Measurements from ENCODE around the gene LMNTD2. TPM values are rescaled to one million over a fixed set of nuclear protein-coding genes. Genes with fewer than 3 reads are reported as not detected.
A peak's percentile ranks its signal among the peaks of the same experiment; 100 is the strongest.

Gene LMNTD2
- total and polyA plus RNA-seq, 2 of the 13 experiments (the other 11 are each of a cell fraction or from before 2014, with no cell fraction given) = 1.1 to 3.1 TPM

GRCh38 chr11:539971-540481 lies 20.5 kb downstream of the LMNTD2 start (continued):
- TF ChIP-seq, protein P1, sequence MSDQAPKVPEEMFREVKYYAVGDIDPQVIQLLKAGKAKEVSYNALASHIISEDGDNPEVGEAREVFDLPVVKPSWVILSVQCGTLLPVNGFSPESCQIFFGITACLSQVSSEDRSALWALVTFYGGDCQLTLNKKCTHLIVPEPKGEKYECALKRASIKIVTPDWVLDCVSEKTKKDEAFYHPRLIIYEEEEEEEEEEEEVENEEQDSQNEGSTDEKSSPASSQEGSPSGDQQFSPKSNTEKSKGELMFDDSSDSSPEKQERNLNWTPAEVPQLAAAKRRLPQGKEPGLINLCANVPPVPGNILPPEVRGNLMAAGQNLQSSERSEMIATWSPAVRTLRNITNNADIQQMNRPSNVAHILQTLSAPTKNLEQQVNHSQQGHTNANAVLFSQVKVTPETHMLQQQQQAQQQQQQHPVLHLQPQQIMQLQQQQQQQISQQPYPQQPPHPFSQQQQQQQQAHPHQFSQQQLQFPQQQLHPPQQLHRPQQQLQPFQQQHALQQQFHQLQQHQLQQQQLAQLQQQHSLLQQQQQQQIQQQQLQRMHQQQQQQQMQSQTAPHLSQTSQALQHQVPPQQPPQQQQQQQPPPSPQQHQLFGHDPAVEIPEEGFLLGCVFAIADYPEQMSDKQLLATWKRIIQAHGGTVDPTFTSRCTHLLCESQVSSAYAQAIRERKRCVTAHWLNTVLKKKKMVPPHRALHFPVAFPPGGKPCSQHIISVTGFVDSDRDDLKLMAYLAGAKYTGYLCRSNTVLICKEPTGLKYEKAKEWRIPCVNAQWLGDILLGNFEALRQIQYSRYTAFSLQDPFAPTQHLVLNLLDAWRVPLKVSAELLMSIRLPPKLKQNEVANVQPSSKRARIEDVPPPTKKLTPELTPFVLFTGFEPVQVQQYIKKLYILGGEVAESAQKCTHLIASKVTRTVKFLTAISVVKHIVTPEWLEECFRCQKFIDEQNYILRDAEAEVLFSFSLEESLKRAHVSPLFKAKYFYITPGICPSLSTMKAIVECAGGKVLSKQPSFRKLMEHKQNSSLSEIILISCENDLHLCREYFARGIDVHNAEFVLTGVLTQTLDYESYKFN (CRISPR knock-in tag; conservative IDR thresholded peaks at IDR 0.05) = no peak
- TF ChIP-seq EED (CRISPR knock-in tag; IDR thresholded peaks at IDR 0.05) = no peak
- TF ChIP-seq ZSCAN29 (CRISPR knock-in tag; conservative IDR thresholded peaks at IDR 0.05) = no peak
- no peak for TF ChIP-seq EHMT2 (IDR thresholded peaks at IDR 0.05; ENCODE audit: borderline replicate concordance, low read depth, low read length)
- TF ChIP-seq KDM2A (CRISPR knock-in tag; IDR thresholded peaks at IDR 0.05; ENCODE audit: borderline replicate concordance, low read depth) = 0 out of 2 replicates have a peak, but pooled peaks have one; percentile 34
- peak; percentile 29 for TF ChIP-seq AGO2 (optimal IDR thresholded peaks at IDR 0.05; ENCODE audit: low read depth, low read length)
- TF ChIP-seq KLF6 (CRISPR knock-in tag; IDR thresholded peaks at IDR 0.05) = no peak

DNA sequence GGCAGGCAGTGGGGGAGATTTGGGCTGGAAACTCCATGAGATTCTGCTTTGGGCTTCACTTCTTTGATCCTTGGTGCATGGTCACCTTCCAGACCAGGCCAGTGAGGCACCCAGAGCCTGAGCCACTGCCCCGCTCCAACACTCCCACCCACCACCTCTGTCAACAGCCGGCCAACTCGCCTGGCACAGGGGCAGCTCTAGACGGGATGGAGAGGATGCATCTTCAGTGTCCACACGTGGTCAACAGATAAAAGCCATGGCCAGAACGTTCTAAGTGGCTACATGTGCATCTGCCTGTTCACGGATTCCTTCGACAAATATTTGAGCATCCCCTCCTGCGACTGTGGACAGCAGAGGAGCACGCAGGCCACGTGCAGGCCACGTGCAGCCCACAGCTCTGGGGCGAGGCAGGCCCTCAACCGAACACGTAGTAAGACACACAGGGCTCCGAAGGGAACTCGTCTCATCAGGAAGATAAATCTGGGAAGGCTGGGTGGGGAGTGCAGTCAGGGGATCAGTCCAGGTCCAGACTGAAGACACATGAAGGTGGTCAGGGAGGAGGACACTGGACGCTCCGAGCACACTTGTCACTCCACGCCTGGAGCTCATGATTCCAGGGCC lies 22.0 kb downstream of the LMNTD2 start:
- Histone ChIP-seq H3K27me3 (ENCODE audit: control insufficient read depth in 1 of 2, insufficient read depth in 2 of 2, low read length in 2 of 2) (peaks cover 5 to 20% of the 10 kb centered on the region in 2 experiments; a peak in 4 of 5 replicates), H4K20me1 (ENCODE audit: insufficient read depth, low read length) (no peaks in the 10 kb centered on the region; the same call in 1 of the 2 replicates), H3K36me3 (replicated peaks in 1 of 2; ENCODE audit: control insufficient read depth in 1 of 2, insufficient read depth in 2 of 2, low read length in 2 of 2) (peaks cover under 1 to 4% of the 10 kb centered on the region in 2 experiments; a peak in 1 of 5 replicates), H3K27ac (ENCODE audit: extremely low read length, insufficient read depth, low read length) (no peak overlapping the region), H2AFZ (ENCODE audit: low read length) (no peak overlapping the region), H3K79me2 (ENCODE audit: insufficient read depth, low read length) (peaks cover 4% of the 10 kb centered on the region), H3K9ac (ENCODE audit: insufficient read depth, low read depth, low read length) (no peak overlapping the region), H3K4me3 (replicated peaks in 1 of 3; ENCODE audit: insufficient read depth in 1 of 3, low read depth in 2 of 3, low read length in 3 of 3) (no peak overlapping the region), H3K4me2 (ENCODE audit: low read depth, low read length) (no peak overlapping the region), H3K4me1 (ENCODE audit: insufficient read depth, low read length) (peaks cover 73% of the 10 kb centered on the region), H3K9me3 (ENCODE audit: low read length) (no peaks in the 10 kb centered on the region)
- DNase-seq (ENCODE audit: low spot score) = no peak
- ATAC-seq = no peak
- no peak for FAIRE-seq
- BruUV-seq (replicated peaks) = no TSS peak
- 45% methylated on average over 14 of the region's 20 CpGs for WGBS (ENCODE audit: low lambda C conversion rate)
- ChIA-PET CTCF (ENCODE audit: low intra/inter-chr PET ratio, low total read pairs) (no interaction called here), POLR2A (interaction anchor here (1.2 kb wide), 1 partner anchor 10 kb away, joined by 3 read pairs; no protein-coding TSS in a partner anchor)
- in situ Hi-C loops (cut with HindIII; ENCODE audit: extremely low pct_ligation_motif_present, low pct_unique_long_range_greater_than_20kb) = no loop called here
- intact Hi-C loops (cut with micrococcal nuclease; ENCODE audit: unreplicated experiment) = no loop called here
- TF ChIP-seq SAP130 (CRISPR knock-in tag; IDR thresholded peaks at IDR 0.05; ENCODE audit: low read depth) (peak; percentile 32; the same call in 1 of the 2 replicates), PHF20 (CRISPR knock-in tag; IDR thresholded peaks at IDR 0.05) (0 out of 2 replicates have a peak, but pooled peaks have one; percentile 29), ZNF142 (CRISPR knock-in tag; IDR thresholded peaks at IDR 0.05) (no peak), REXO4 (CRISPR knock-in tag; IDR thresholded peaks at IDR 0.05; ENCODE audit: borderline replicate concordance) (peak; percentile 35; the same call in 1 of the 2 replicates), FOXA3 (CRISPR knock-in tag; IDR thresholded peaks at IDR 0.05) (peak; percentile 17; the same call in 1 of the 2 replicates), SUZ12 (IDR thresholded peaks at IDR 0.05; ENCODE audit: low read depth, low read length) (no peak), GABPB1 (CRISPR knock-in tag; IDR thresholded peaks at IDR 0.05) (peak; percentile 40; the same call in 1 of the 2 replicates)

All from HepG2 (cell line).